ENCODE data around the gene GNB5.

- TF ChIP-seq CTCF (conservative IDR thresholded peaks at IDR 0.05) (no peak), EZH2 (IDR thresholded peaks at IDR 0.05; ENCODE audit: low read depth) (no peak)
Measured at GRCh38 chr15:52217186-52217585, 26.0 kb upstream of the GNB5 start.
